8988T (cell line): ENCODE measurements around the gene FAM171A2.

ENCODE experiments used
- DNase-seq: peaks from one replicate; pipeline ENCODE4 v3.0.0; 2011

The FAM171A2 gene

GRCh38 chr17:44318077-44318892 is 45.4 kb downstream of the FAM171A2 start:
- no peak for DNase-seq

DNA sequence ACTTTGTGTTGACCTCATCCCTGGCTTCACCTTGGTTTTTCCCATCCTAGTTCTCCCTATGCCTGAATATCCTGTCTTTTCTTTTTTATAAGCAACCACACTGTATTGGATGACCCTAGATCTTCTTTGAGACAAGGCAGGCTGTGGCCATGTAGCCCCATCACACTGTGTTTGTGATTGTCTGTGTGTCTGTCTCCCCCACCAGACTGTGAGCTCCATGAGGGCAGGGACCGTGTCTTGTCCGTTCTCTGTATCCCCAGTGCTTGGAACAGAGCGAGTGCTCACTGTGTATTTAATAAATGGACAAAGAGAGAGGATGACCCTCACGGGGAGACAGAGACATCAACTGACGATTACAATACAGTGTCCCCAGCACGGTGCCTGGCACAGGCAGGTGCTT is 46.1 kb downstream of the FAM171A2 start:
- DNase-seq: no peak

GRCh38 chr17:44315760-44316731 is 47.6 kb downstream of the FAM171A2 start:
- no peak for DNase-seq

DNA sequence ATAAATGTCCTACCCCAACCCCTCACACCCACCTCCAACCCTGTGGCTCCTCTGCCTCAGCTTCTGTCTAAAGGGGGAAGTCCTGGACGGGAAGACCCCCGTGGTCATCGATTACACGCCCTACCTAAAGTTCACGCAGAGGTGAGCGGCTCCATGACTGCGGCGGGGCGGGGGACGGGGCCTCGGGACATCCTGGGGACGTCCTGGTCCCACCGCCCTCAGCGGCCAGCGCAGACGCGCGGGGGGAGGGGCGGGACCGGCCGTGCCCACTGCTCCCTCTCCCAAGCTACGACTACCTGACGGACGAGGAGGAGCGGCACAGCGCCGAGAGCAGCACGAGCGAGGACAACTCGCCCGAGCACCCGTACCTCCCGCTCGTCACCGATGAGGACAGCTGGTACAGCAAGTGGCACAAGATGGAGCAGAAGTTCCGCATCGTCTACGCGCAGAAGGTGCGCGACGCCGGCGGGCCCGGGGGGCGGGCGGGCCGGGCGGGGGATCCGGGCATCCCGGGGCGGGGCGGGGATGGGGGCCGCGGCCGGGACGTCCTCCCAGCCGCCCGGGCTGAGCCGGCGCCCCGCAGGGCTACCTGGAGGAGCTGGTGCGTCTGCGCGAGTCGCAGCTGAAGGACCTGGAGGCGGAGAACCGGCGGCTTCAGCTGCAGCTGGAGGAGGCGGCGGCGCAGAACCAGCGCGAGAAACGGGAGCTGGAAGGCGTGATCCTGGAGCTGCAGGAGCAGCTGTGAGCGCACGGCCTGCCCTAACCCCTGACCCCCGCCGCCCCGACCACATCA is 48.6 kb downstream of the FAM171A2 start:
- DNase-seq: no peak

GRCh38 chr17:44314524-44314868 is 49.2 kb downstream of the FAM171A2 start:
- DNase-seq: no peak

- no peak for DNase-seq
Observed at GRCh38 chr17:44314031-44314430, 49.6 kb downstream of the FAM171A2 start.

DNA sequence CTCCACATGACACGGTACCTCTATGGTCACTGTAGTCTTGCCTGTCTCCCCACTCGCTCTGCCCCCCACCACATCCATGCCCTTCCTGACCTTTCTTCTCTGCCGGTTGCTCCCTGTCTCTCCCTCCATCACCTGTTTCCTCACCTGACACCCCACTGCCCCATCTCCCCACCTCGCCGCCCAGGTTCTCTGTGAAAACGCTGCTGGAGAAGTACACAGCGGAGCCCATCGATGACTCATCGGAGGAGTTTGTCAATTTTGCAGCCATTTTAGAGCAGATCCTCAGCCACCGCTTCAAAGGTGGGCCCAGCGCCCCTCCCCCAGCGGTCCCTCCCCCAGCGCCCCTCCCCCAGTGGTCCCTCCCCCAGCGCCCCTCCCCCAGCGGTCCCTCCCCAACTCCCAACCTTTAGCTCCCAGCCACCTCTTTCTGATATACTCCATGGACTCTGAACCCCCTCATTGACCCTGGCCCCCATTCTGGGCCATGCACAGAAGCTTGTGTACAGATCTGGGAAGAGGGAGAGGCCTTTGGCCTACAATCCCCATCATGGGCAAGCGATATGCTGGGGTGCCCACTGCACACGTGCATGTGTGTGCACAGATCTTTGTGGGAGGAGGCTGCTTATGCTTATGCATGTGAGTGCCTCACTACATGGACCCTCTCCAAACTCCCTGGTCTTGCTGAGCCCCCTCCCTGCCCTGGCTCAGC is 51.1 kb downstream of the FAM171A2 start:
- no peak for DNase-seq

GRCh38 chr17:44311562-44312181 is 52.0 kb downstream of the FAM171A2 start:
- no peak for DNase-seq

- no peak for DNase-seq
Observed at GRCh38 chr17:44310609-44311376, 52.9 kb downstream of the FAM171A2 start.

- no peak for DNase-seq
Observed at GRCh38 chr17:44310188-44310587, 53.5 kb downstream of the FAM171A2 start.

- DNase-seq: no peak
Observed at GRCh38 chr17:44309472-44309871, 54.2 kb downstream of the FAM171A2 start.

DNA sequence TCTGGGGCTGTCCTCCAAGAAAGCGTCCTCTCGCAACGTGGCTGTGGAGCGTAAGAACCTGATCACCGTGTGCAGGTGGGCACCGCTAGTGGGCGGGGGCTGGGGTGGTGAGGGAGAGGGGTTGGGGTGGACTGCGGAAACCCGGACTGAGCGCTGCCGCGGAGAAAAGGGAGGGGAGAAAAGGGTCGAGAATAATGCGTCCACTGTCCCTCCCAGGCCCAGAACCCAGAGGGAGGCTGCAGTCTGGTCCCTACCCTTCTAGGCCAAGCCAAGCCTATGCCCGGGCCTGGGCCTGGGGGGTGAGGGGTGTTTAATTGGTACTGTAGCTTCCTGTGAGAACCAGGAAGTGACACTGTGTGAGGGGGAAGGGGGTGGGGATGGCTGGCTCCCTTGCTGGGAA is 54.8 kb downstream of the FAM171A2 start:
- DNase-seq: no peak

DNA sequence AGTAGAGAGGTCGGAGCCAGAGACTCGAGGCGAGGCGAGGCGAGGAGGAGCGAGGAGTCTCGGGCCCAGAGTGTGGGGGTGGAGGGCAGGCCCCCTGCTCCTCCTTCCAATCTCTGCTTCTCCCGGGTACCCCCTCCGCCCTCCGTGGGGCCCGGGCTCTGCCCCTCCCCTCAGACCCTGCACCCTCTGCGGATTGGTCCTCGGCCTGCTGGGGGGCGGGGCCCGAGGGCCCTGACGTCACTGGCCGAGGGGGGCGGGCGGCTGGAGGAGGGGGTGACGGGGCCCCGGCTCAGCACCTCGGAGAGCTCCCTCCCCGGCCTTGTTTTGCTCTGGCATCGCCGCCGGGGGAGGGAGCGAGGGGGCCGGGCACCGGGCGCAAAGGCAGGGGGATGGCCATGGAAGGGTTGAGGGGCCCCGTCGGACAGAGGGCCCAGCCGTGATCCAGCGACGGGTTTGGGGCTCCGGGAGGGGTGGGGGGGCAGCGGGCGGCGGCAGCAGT is 55.3 kb downstream of the FAM171A2 start, which contains the start of gene RUNDC3A:
RUNDC3A (plus strand) TSS at position 282 of the 499 bp plus-strand sequence. CDS start 232 bp downstream, outside the sequence.
- DNase-seq: peak; percentile 92

GRCh38 chr17:44307387-44308186 is 56.1 kb downstream of the FAM171A2 start:
- no peak for DNase-seq

GRCh38 chr17:44304651-44305050 is 59.0 kb downstream of the FAM171A2 start:
- no peak for DNase-seq
